SKM-1 (cell line): ENCODE measurements around the gene UVSSA.
A peak's percentile ranks its signal among the peaks of the same experiment; 100 is the strongest.

ENCODE experiments used
- DNase-seq: peaks from one replicate; lab custom pipeline; 2025; ENCODE audit not compliant: unreplicated experiment; lab: John Stamatoyannopoulos, UW

Gene UVSSA

DNA sequence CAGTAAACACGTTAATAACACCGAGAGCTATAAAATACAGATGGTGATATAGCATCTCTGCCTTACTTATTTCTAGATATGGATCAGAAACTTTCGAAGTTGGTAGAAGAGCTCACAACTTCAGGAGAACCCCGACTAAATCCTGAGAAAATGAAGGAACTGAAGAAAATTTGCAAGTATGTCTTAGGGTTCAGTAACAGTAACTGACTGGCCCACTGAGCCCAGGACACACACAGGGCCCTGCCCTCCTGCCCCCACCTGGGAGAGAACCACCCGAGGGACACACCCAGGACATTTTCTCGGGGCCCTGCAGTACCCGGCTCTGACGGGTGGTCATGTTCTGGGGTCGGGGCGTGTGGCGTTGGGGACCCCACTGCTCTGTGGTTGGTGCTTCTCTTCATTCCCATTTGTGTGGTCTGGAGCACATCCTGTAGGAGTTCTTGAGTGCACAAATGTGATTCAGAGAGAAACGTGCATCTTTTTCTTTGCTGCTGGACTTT lies 1.1 kb downstream of the UVSSA start:
- no peak for DNase-seq

DNA sequence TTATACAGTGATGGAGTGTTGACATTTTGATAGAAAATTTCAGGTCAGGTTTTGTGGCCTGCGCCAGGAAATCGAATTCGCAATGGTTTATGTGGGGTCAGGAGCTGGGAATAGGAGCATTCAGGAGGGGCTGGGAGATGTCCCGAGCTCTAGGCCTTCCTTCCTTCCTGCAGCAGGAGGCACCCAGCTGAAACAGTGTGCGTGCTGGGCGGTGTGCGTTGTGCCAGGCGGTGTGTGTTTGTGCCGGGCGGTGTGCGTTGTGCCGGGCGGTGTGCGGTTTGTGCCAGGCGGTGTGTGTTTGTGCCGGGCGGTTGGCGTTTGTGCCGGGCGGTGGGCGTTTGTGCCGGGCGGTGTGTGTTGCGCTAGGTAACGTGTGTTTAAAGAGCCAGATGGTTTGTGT lies 1.7 kb downstream of the UVSSA start:
- DNase-seq, result no peak

DNA sequence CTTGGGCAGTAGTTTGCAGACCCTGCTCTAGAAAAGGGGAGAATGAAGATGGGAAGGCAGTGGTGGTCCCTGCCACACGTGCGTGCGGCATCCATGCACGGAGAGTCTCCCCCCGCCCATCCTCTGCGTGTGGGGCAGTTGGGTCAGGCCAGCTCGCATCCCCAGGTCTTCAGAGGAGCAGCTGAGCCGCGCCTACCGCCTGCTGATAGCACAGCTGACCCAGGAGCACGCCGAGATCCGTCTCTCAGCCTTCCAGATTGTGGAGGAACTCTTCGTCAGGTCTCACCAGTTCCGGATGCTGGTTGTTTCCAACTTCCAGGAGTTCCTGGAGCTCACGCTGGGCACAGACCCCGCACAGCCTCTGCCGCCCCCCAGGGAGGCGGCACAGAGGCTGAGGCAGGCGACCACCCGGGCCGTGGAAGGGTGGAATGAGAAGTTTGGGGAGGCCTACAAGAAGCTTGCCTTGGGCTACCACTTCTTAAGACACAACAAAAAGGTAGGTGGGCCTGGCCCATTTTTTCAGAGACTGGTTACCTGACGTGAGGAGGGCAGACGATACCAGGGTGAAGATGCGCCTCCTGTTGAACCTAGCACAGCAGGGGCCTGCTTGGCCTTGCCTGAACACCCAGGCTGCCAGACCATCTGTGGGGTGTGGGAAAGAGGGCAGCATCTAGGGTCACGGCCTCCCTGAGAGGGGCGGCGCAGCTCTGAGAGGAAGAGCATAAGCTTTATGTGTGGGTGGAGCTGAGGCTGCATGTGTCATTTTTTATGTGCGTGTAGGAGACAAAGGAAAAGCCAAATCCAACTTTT lies 2.6 kb downstream of the UVSSA start:
- DNase-seq, result no peak

DNA sequence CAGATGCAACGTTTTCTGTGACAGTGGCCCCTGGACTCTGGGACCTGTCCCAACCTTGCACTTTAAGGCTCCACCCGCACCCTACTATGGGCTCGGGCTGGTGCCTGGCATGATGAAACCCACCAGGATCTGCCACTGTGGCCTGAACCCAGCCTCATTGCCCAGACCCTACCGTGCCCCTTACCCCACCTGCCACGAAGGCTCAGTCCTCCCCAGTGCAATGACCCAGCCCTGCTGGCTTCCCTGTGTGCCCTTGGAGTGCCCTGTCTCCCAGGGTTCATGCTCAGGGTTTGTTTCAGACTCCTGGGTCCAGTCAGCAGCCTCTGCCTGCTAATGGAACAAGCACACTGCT lies 3.1 kb downstream of the UVSSA start:
- DNase-seq, result no peak

DNA sequence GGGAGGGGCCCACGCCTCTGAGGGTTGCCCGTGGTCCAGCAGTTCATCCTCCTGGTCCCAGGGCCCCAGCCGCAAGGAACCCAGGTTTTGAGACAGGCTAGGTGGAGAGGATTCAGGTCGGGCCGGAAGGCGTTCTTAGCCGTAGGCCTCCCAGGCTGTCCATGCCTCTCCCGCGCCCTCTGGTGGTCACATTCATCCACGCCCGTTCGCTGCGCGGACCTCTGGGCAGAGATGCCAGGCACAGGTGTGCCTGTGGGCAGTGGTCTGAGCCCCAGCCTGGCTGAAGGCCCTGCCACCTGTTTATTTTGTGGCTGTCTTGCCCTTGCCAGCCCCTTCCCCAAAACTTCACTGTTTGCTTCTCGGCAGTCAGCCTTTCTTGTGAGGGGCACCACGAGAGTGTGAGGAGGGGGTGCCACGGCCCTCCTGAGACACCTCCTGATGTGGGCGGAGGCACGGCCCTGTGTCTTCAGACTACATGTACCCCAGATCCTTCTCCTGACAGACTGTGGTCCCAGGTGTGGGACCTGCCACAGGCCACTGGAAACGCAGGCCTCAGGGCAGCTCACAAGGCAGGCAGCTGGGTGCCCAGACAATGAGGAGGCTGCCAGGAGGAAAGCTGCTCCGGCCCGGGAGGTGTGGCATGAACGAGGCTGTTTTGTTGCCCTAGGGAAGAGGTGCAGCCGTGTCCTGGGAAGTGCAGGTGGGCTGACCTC lies 5.0 kb downstream of the UVSSA start:
- peak; percentile 71 for DNase-seq

DNA sequence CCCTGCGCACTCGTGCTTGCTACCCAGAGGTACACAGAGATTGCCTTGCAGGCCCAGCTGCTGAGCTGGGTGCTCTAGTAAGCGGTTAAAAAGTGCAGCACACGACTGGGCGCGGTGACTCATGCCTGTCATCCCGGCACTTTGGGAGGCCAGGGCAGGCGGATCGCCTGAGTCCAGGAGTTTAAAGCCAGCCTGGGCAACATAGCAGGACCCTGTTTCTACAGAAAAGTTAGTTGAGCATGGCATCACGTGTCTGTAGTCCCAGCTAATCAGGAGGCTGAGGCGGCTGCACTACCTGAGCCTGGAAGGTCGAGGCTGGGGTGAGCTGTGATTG lies 5.5 kb downstream of the UVSSA start:
- DNase-seq, result no peak

DNA sequence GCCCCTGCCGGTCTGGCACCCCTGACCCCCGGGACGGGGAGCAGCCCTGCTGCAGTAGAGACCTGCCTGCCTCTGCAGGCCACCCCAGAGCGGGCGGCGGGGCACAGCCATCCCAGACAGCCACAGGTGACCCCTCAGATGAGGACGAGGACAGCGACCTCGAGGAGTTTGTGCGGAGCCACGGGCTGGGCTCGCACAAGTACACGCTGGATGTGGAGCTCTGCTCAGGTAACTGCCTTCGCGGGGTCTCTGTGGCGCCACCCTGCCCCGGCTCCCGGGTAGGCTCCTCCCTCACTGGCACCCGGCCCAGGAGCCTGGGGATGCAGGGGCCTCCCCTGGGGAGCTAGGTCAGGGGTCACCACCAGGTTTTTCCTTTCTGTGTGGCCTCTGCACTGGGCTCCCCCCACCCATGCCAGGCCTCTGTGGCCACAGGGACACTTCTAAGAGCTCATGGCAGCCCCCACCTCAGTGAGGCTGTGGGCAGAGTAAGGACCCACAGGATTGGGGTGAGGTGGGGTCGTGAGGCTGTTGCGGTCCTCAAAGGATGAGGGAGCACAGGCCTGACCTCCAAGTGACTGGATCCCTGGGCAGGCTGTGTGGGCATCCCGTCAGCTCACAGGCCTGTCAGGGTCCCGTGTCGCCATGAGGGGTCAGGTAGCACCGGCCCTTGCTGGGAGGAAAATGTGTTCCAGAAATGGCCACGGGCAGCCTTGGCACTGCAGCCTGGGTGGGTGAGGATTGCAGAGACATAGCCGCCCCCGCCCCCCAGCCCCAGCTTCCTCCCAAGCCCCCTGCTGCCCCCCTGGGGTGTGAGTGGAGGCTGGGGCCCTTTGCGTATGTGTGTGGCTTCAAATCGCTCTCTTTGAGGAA lies 6.4 kb downstream of the UVSSA start:
- no peak for DNase-seq

DNA sequence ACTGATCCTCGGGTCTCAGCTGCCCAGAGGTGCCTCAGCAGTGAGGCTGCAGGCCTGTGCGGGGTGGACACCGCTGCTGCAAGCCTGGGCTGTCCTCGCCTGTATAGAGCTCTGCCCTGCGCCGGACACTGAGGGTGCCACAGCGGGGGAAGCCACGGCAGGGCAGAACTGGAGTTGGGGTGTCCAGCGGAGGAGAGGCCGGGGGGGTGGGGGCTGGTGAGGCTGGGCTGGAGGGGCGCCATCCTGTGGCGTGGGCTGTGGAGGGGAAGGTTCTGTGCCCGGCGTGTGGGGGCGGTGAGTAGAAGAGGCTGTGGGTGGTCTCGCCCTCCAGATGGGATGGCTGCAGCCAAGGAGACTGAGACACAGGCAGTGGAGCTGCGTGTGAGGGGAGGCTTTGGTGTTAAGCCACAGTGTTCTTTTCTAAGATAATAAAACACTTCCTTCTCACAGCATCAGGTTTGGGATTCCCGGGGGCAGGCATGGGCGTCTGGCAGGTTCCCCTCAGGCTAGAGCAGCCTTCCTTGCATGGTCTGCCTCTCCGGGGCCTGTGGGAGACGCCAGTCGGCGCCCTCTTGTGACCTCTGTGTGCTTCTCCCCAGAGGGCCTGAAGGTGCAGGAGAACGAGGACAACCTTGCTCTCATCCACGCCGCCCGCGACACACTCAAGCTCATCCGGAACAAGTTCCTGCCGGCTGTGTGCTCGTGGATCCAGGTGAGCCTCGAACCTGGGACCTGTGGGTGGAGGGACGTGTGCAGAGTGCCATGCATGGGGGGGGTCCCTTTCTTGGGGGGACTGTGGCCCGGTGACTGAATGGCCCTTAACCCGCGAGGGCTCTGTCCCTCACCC lies 7.4 kb downstream of the UVSSA start:
- DNase-seq, result no peak

DNA sequence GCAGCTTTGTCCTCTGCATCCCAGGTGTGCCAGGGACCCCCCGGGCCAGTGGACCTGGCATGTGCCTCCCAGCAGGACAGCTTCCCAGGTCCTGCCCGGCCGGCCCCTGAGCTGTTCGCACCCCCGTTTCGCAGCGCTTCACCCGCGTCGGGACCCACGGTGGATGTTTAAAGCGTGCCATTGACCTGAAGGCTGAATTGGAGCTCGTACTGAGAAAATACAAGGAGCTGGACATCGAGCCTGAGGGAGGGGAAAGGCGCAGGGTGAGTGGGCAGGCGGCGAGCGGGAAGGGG lies 7.9 kb downstream of the UVSSA start:
- no peak for DNase-seq

DNA sequence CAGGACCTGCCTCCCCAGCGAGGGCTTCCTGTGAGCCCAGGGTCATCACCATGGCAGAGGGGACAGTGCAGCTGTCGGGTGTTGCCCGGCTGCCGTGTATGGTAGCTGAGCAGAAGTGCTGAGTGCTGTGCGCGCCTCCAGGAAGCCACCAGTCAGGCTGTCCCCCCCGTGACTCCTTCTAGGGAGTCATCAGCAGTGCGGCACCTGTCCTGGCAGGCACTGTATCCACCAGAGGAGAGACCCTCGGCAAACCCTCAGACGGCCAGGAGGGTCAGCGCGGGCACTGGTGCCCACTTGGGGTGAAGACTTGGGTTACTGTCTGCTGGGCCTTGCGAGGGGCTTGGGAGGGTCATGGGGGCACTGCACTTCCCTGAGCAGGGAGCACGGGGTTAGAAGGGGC lies 8.4 kb downstream of the UVSSA start:
- no peak for DNase-seq

DNA sequence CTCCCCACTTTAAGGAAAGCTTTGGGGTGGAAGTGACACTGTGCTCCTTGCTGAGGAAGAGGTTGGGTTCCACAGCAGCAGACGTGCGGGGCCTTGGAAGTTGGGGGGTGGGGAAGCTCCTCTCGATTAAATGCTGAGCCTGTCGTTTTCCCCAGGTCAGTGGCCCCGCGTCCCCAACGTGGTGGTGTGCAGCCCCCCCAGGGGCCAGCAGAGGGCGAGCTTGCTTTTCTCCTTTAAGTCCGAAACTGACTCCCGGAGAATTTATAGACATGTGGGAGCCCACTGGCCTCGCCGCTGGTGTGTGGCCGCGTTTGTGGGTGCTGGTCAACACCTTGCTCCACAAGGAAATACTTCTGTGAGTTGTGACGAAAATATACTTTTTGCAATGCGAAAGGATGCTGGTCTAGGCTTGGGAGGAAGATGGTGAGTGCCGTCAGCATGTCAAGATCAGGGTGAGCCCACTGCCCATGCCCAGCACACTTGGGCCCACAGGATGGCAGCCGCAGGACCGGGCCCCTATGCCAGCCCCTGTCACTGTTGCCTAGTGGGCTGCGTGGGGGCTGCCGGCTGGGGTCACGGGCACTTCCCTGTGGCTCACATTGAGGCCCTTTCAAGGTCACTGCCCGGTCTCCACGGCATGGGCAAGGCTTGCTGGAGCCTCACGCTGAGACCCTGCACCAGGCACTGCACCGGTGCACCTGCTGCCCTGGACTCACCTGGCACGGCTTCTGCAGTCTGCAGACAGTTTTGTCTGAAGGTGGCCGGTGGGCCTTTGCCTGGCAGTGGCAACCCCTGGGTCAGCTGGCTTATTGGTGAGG lies 9.4 kb downstream of the UVSSA start:
- DNase-seq, result no peak

DNA sequence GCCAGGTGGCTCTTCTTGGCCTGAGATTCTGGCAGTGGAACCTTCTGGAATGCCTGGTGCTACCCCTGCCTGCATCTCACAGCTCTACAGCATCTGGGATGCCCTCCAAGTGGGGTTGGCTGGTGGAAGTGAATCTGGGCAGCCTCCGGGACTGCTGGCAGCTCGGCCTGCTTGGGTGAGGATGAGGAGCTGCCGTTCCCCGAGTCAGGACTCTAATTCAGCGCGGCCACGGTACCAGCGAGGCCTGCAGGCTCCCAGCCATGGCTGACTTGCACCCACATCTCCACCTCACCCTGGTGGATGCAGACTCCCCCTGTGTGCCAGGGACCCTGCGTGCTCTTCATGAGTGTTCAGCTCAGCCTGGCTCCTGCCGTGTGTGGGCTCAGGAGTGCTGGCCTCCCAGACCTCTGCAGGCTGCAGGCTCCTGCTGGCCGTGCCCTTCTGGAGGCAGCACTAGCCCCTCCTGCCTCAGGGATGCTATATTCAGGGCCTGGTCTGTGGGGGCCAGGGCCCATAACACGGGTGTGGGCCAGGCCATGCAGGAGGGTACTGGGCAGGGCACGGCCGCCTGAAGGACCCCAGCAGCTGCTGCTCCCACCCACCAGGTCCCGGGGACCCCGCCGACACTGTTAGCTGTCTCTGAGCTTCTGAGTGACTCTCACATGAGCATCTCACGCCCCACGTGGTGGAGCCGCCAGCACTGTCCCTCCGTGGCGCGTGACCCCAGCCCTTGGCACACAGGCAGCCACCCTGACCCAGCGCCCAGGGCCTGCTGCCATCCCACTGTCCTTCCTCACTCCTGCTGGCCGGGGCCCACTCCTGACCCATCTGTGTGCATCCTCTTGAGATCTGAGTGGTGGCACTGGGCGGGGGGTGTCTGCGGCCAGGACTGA lies 10.6 kb downstream of the UVSSA start:
- no peak for DNase-seq

DNA sequence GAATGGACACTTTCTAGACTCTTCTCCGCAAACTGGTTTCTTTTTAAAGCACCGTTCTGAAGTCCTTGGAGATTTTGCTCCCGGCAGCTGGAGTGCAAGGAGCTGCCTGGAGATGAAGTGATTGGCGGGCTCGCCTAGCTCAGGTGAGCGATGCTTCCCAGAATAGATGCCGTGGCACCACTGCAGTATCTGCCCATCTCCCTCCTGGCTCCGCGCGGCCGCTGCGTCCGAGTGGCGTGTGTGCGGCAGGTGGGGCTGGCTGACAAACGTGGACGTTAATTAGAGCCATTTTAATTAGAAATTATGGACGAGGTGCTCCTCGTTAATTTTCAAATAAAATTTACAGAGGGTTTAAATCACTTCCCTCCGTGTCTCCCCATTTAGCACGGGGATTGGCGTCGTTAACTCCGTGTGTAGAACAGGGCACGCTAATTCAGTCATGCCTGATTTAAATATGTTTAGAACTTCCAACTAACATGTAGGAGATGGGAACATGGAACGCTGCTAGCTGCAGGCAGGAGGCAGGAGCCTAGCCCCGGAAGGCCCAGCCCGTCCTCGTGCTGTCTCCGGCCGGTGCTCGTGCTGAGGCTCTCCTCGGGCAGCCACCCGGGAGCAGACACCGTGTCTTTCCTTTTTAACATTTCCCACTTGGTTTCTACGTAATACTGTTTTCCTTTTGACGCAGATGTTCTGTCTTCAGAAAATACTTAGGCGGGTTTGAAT lies 11.6 kb downstream of the UVSSA start:
- DNase-seq, result no peak

DNA sequence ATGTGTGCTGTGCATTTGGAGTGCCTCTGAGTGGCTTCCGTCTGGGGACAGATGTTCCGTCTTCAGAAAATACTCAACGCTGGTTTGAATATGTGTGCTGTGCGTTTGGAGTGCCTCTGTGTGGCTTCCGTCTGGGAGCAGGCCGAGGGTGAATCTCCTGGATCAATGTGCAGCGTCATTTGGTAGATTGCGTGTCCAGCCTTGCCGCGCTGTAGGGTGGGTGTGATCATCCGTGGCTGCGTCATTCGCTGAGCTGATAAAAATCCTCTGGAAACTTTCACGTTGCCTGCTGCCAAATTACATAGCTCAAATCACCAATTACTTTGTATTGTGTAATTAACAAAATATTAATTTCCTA lies 12.1 kb downstream of the UVSSA start:
- DNase-seq, result no peak

DNA sequence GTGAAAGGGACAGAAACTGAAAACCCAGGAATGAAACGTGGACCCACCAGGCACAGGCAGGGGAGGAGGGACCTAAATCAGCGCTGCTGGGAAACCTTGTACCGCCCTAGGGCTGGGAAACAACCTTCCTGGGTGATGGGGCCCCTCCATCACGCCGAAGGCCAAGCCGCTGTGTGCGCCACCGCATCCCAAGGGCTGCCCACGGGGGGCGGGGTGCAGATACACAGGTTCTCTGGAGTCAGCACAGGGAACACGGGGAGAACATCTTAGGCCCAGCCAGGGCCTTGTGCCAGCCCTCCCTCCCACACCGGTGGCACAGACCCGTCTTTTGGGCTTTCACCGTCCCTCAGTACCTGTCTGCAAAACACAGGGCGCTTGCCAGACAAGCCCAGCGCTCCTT lies 13.0 kb downstream of the UVSSA start:
- DNase-seq, result no peak

DNA sequence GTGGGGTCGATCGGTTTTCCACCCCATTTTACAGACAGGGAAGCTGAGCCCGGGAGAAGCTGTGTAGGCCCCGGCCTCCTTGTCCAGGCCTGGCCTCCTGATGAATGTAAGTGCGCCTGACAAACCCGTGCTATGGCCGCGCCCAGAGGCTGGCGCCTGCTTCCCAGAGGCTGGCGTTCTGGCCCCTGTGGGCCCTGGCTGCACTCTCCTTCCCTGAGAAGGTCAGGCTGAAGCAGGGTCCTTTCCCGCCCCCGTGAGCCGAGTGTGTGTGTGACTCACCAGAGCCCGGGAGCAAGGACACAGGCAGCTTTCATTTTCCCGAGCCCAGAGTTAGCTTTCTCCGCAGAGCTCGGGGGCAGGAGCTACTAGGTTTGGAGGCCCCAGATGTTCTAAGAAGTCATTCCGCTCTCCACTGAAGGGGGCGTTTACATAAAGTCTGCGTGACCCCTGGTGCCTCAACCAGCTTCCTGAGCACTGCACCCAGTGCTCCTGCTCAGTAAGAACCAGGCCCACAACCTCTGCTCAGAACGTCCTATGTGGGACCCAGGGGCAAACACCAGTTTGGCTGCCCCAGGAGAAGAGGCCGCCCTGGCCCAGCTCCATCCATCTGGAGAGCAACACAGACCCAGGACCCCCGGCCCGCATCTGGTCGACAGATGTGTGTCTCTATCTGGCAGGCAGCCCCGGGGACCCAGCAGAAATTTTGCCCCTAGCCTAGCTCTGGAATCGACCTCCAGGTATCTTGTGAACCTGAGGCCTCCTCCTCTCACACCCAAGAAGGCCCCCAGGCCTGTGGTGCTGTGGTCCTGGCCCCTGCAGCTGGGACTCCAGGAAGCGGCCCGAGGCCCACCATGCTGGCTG lies 13.6 kb downstream of the UVSSA start:
- no peak for DNase-seq

DNA sequence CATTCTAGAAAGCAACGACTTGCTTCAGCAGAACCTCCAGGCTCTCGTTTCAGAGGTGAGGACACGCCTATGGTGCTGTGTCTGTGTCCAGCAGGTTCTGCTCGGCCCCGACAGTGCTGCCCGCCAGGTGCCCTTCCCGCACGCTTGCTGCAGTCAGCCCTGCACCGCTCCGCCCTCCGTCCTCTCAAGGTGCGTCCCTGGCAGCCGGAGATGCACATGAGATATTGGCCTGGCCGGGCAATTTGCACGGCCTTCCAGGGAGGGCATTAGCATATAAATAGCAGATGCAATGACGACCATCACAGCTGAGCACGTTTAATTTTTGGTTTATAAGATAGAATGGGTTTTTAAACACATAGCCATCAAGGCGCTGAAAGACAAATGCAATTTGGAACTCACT lies 14.4 kb downstream of the UVSSA start:
- no peak for DNase-seq

DNA sequence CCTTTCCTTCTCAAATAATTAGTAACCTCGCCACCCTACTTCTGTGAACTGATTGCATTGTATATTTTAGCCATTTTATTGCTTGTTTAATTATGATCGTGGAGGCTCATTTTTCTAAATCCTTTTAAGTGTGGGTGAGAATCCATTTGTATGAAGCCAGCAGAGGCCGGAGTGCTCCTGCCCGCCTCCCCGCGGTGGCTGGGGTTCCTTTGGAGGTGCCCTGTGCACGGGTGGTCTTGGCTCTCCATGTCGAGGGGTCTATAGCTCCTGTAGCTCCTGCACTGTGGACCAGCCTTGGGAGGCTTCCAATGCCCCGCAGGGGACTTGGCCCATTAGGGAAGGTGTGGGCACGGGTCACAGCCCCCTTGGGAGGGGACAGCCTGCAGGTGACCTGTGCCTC lies 15.0 kb downstream of the UVSSA start:
- no peak for DNase-seq
